GM18507 (cell line): ENCODE results near the gene GLRX3.

Experiments used
- DNase-seq: peaks from one replicate; pipeline ENCODE4 v3.0.0; 2011; ENCODE audit warnings: low read depth; ENCODE audit not compliant: insufficient read length; ENCODE audit errors: extremely low spot score
- FAIRE-seq: peaks from 2 replicates; lab custom pipeline; 2011; peaks lifted over from hg19 to GRCh38; lab: Jason Lieb, UNC

Gene GLRX3

GRCh38 chr10:130224228-130224627, 88.0 kb downstream of the GLRX3 start:
- no peak for FAIRE-seq
- no peak for DNase-seq

DNA sequence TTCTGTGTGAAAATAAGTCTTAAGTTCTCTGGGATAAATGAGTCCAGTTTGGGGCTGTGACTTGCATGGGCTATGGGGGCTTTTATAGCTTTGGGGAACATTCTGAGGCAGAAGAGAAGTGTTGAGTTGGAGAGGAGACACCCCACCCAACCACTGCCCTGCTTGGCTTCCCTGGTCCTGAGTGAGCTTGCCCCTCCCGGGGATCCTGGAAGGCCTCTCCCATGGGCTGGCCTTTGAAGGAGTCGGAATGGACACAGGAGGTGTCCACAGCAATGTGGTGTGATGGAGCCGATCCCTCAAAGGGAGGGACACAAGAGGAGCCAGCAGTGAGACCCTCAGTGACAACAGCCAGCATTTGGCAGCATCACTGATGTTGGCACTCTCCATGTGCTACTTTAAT, 89.8 kb downstream of the GLRX3 start:
- no peak for DNase-seq
- no peak for FAIRE-seq

GRCh38 chr10:130227883-130228282, 91.7 kb downstream of the GLRX3 start:
- FAIRE-seq (no peak), DNase-seq (no peak)
